ENCODE results near the gene TNFAIP8. TPM values are rescaled to one million over a fixed set of nuclear protein-coding genes. Genes with fewer than 3 reads are reported as not detected.

TNFAIP8 gene
- total and polyA plus RNA-seq, 10 of the 15 experiments (the other 5 are each of a cell fraction or from before 2014, with no cell fraction given): 124 to 324 (median 177) TPM

GRCh38 chr5:119344231-119344630, 11.6 kb upstream of the TNFAIP8 start (continued):
- TF ChIP-seq BHLHE40 (IDR thresholded peaks at IDR 0.05; ENCODE audit: borderline replicate concordance in 1 of 2, low read depth in 2 of 2, low read length in 1 of 2) (no peak), MYC (IDR thresholded peaks at IDR 0.05; ENCODE audit: insufficient read depth, insufficient read length, insufficient replicate concordance, low read length, severe bottlenecking) (no peak), CHD1 (IDR thresholded peaks at IDR 0.05; ENCODE audit: low read depth, low read length) (no peak), ZNF274 (IDR thresholded peaks at IDR 0.05; ENCODE audit: insufficient read depth, insufficient read length) (no peak), GABPA (IDR thresholded peaks at IDR 0.05; ENCODE audit: low read depth) (no peak), KDM1A (IDR thresholded peaks at IDR 0.05; ENCODE audit: borderline replicate concordance) (no peak), NR2C1 (IDR thresholded peaks at IDR 0.05) (no peak), IRF3 (IDR thresholded peaks at IDR 0.05) (no peak)
- TF ChIP-seq, protein P1, sequence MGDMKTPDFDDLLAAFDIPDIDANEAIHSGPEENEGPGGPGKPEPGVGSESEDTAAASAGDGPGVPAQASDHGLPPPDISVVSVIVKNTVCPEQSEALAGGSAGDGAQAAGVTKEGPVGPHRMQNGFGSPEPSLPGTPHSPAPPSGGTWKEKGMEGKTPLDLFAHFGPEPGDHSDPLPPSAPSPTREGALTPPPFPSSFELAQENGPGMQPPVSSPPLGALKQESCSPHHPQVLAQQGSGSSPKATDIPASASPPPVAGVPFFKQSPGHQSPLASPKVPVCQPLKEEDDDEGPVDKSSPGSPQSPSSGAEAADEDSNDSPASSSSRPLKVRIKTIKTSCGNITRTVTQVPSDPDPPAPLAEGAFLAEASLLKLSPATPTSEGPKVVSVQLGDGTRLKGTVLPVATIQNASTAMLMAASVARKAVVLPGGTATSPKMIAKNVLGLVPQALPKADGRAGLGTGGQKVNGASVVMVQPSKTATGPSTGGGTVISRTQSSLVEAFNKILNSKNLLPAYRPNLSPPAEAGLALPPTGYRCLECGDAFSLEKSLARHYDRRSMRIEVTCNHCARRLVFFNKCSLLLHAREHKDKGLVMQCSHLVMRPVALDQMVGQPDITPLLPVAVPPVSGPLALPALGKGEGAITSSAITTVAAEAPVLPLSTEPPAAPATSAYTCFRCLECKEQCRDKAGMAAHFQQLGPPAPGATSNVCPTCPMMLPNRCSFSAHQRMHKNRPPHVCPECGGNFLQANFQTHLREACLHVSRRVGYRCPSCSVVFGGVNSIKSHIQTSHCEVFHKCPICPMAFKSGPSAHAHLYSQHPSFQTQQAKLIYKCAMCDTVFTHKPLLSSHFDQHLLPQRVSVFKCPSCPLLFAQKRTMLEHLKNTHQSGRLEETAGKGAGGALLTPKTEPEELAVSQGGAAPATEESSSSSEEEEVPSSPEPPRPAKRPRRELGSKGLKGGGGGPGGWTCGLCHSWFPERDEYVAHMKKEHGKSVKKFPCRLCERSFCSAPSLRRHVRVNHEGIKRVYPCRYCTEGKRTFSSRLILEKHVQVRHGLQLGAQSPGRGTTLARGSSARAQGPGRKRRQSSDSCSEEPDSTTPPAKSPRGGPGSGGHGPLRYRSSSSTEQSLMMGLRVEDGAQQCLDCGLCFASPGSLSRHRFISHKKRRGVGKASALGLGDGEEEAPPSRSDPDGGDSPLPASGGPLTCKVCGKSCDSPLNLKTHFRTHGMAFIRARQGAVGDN (IDR thresholded peaks at IDR 0.05): no peak

Measured in GM12878 (cell line).